H1 (cell line): Measurements from ENCODE around the gene OSCP1. TPM values are rescaled to one million over a fixed set of nuclear protein-coding genes. Genes with fewer than 3 reads are reported as not detected.

Experiments used
- CTCF ChIA-PET: fragments of 300-600 bp; sonication (Branson Sonifier 250); formaldehyde crosslinking; loops from one replicate; lab custom pipeline; 2021; ENCODE audit not compliant: partially characterized antibody; lab: Charles Lee
- POLR2A ChIA-PET: fragments of 300-600 bp; sonication (Branson Sonifier 250); formaldehyde crosslinking; loops from one replicate; lab custom pipeline; 2021; ENCODE audit warnings: inconsistent platforms; ENCODE audit not compliant: partially characterized antibody; lab: Charles Lee
- DNase-seq, 2 experiments: peaks; one replicate each; pipeline versions ENCODE4 v3.0.0 to v3.0.0-alpha.2; 2010 to 2022; ENCODE audit warnings: low spot score in 2 of 2, low read depth in 1 of 2, mixed read lengths in 1 of 2
- FAIRE-seq: peaks from 2 replicates; lab custom pipeline; 2011; peaks lifted over from hg19 to GRCh38; lab: Jason Lieb, UNC
- H2AFZ ChIP-seq: 2 replicates; pipeline ENCODE4 v1.8.1; 2012; ENCODE audit warnings: low read length, inconsistent platforms
- H2AK5ac ChIP-seq: 2 replicates; pipeline ENCODE4 v1.6.1; 2013; ENCODE audit warnings: low read depth, low read length
- H2BK120ac ChIP-seq: replicated peaks from 2 replicates; pipeline ENCODE3; 2013; ENCODE audit warnings: low read depth, low read length, inconsistent platforms
- H2BK12ac ChIP-seq: 2 replicates; pipeline ENCODE4 v1.6.1; 2013; ENCODE audit warnings: low read depth, low read length
- H2BK15ac ChIP-seq: 2 replicates; pipeline ENCODE4 v1.6.1; 2013; ENCODE audit warnings: low read length
- H2BK20ac ChIP-seq: 2 replicates; pipeline ENCODE4 v1.6.1; 2013; ENCODE audit warnings: low read length
- H2BK5ac ChIP-seq: 2 replicates; pipeline ENCODE4 v1.6.1; 2013; ENCODE audit warnings: low read depth, low read length
- H3K14ac ChIP-seq: 2 replicates; pipeline ENCODE4 v1.6.1; 2013; ENCODE audit warnings: inconsistent platforms; ENCODE audit not compliant: insufficient read length
- H3K18ac ChIP-seq: 2 replicates; pipeline ENCODE4 v1.6.1; 2013; ENCODE audit warnings: low read length; ENCODE audit errors: extremely low read depth
- H3K23ac ChIP-seq: 2 replicates; pipeline ENCODE4 v1.6.1; 2013; ENCODE audit warnings: inconsistent platforms; ENCODE audit not compliant: insufficient read length
- H3K23me2 ChIP-seq: 2 replicates; pipeline ENCODE4 v1.6.1; 2013; ENCODE audit warnings: low read depth, low read length
- H3K27ac ChIP-seq: 2 replicates; pipeline ENCODE4 v1.6.1; 2011; ENCODE audit warnings: low read depth, low read length, inconsistent platforms
- H3K27me3 ChIP-seq, 4 experiments: replicated peaks in 1 of 4; 1 replicate in 1 of 4; 2 replicates in 3 of 4; pipeline versions ENCODE4 v1.6.1 to v1.8.1; 2011 to 2013; ENCODE audit warnings: low read length in 3 of 4, mild to moderate bottlenecking in 3 of 4, inconsistent platforms in 2 of 4, mixed read lengths in 2 of 4, moderate library complexity in 1 of 4; ENCODE audit not compliant: control insufficient read depth in 3 of 4, insufficient read depth in 3 of 4; ENCODE audit errors: extremely low read depth in 1 of 4
- H3K36me3 ChIP-seq, 4 experiments: 2 replicates each; pipeline versions ENCODE4 v1.6.1 to v1.8.1; 2011 to 2013; ENCODE audit warnings: mild to moderate bottlenecking in 4 of 4, low read length in 3 of 4, moderate library complexity in 2 of 4, control low read depth in 1 of 4, inconsistent platforms in 1 of 4; ENCODE audit not compliant: insufficient read depth in 4 of 4, control insufficient read depth in 2 of 4
- H3K4ac ChIP-seq: replicated peaks from 2 replicates; pipeline ENCODE3; 2013; ENCODE audit warnings: low read length, low read depth, mixed read lengths, inconsistent platforms; ENCODE audit not compliant: insufficient read length
- H3K4me1 ChIP-seq, 4 experiments: replicated peaks in 1 of 4; 1 replicate in 1 of 4; 2 replicates in 3 of 4; pipeline versions ENCODE4 v1.6.1 to v1.8.1; 2011 to 2013; ENCODE audit warnings: low read length in 3 of 4, inconsistent platforms in 2 of 4, mixed read lengths in 1 of 4; ENCODE audit not compliant: insufficient read depth in 4 of 4, control insufficient read depth in 3 of 4
- H3K4me2 ChIP-seq, 2 experiments: 2 replicates each; pipeline versions ENCODE4 v1.6.1 to v1.8.1; 2011 to 2013; ENCODE audit warnings: low read depth in 2 of 2, low read length in 2 of 2, control low read depth in 1 of 2, inconsistent platforms in 1 of 2, mild to moderate bottlenecking in 1 of 2; ENCODE audit not compliant: insufficient read depth in 1 of 2
- H3K4me3 ChIP-seq, 4 experiments: fragments of 200-600, 300-600 bp in 1 of 4; sonication (generic), shearing (Covaris generic), sonication (Bioruptor Twin) in 1 of 4; 2 replicates each; pipeline versions ENCODE4 v1.5.1 to v1.8.1; 2011 to 2016; ENCODE audit warnings: low read length in 4 of 4, low read depth in 3 of 4, control low read depth in 2 of 4, inconsistent platforms in 2 of 4, mild to moderate bottlenecking in 2 of 4, mixed read lengths in 1 of 4, moderate library complexity in 1 of 4; ENCODE audit not compliant: insufficient read depth in 2 of 4; ENCODE audit errors: extremely low read depth in 1 of 4
- H3K56ac ChIP-seq: replicated peaks from 2 replicates; pipeline ENCODE3; 2013; ENCODE audit warnings: low read depth, mild to moderate bottlenecking, mixed read lengths, low read length, inconsistent platforms; ENCODE audit not compliant: insufficient read length
- H3K79me1 ChIP-seq: 2 replicates; pipeline ENCODE4 v1.6.1; 2013; ENCODE audit warnings: low read depth, low read length, control low read depth
- H3K79me2 ChIP-seq, 2 experiments: 2 replicates each; pipeline versions ENCODE4 v1.6.1 to v1.8.1; 2012 to 2013; ENCODE audit warnings: low read length in 2 of 2, mild to moderate bottlenecking in 2 of 2, inconsistent platforms in 1 of 2; ENCODE audit not compliant: insufficient read depth in 2 of 2, control insufficient read depth in 1 of 2
- H3K9ac ChIP-seq, 4 experiments: replicated peaks in 1 of 4; 1 replicate in 1 of 4; 2 replicates in 3 of 4; pipeline versions ENCODE4 v1.6.1 to v1.8.1; 2011 to 2013; ENCODE audit warnings: low read depth in 3 of 4, low read length in 3 of 4, control low read depth in 2 of 4, mild to moderate bottlenecking in 2 of 4, moderate library complexity in 2 of 4, inconsistent platforms in 1 of 4; ENCODE audit errors: extremely low read depth in 1 of 4
- H3K9me3 ChIP-seq, 2 experiments: 2 replicates each; pipeline versions ENCODE4 v1.6.1 to v1.8.1; 2012 to 2013; ENCODE audit warnings: mild to moderate bottlenecking in 2 of 2, moderate library complexity in 2 of 2, control low read depth in 1 of 2, inconsistent platforms in 1 of 2, low read depth in 1 of 2, low read length in 1 of 2, mixed read lengths in 1 of 2; ENCODE audit not compliant: insufficient read depth in 2 of 2
- H4K20me1 ChIP-seq, 2 experiments: replicated peaks in 1 of 2; 2 replicates each; pipeline versions ENCODE3 to v1.8.1; 2011 to 2013; ENCODE audit warnings: inconsistent platforms in 2 of 2, low read length in 2 of 2, mild to moderate bottlenecking in 1 of 2; ENCODE audit not compliant: insufficient read depth in 2 of 2, control insufficient read depth in 1 of 2
- H4K5ac ChIP-seq: 2 replicates; pipeline ENCODE4 v1.6.1; 2013; ENCODE audit warnings: low read length, low read depth, mixed read lengths, inconsistent platforms; ENCODE audit not compliant: insufficient read length
- H4K8ac ChIP-seq: 2 replicates; pipeline ENCODE4 v1.8.0; 2013; ENCODE audit warnings: mild to moderate bottlenecking, moderate library complexity, low read length, inconsistent platforms; ENCODE audit not compliant: insufficient read depth; ENCODE audit errors: extremely low read depth
- H4K91ac ChIP-seq: replicated peaks from 2 replicates; pipeline ENCODE3; 2013; ENCODE audit warnings: low read length, mixed read lengths, inconsistent platforms; ENCODE audit not compliant: insufficient read length
- BACH1 ChIP-seq: IDR thresholded peaks from 2 replicates; pipeline ENCODE4 v1.6.1; 2012; ENCODE audit warnings: low read length, improper control_type of control experiment
- CHD1 ChIP-seq: IDR thresholded peaks from 2 replicates; pipeline ENCODE4 v1.6.1; 2012; ENCODE audit warnings: low read depth, low read length, improper control_type of control experiment
- CTBP2 ChIP-seq: IDR thresholded peaks from 2 replicates; pipeline ENCODE4 v1.7.0; 2011; ENCODE audit warnings: borderline replicate concordance, mild to moderate bottlenecking, moderate library complexity, mixed read lengths, low read length; ENCODE audit not compliant: insufficient read depth, insufficient read length
- HDAC2 ChIP-seq, 2 experiments: fragments of 300-600 bp in 1 of 2; sonication (generic) in 1 of 2; IDR thresholded peaks; 2 replicates each; pipeline ENCODE4 v1.6.1; 2011 to 2012; ENCODE audit warnings: low read depth in 2 of 2, low read length in 2 of 2, mild to moderate bottlenecking in 2 of 2, moderate library complexity in 2 of 2, borderline replicate concordance in 1 of 2, inconsistent platforms in 1 of 2
- KDM1A ChIP-seq: fragments of 200-600, 300-600 bp; sonication (generic); IDR thresholded peaks from 2 replicates; pipeline ENCODE4 v1.7.1; 2016; ENCODE audit warnings: mild to moderate bottlenecking, low read length, borderline replicate concordance
- SIRT6 ChIP-seq: IDR thresholded peaks from one replicate; pipeline ENCODE4 v1.7.1; 2012; ENCODE audit warnings: low read length, inconsistent platforms
- whole genome bisulfite sequencing, 2 experiments: shearing (Covaris generic) in 1 of 2; methylation state at CpG; one replicate each; pipeline versions ENCODE4 v1.1.6 to v1.1.7; 2013 to 2015; ENCODE audit warnings: low lambda C conversion rate in 2 of 2, mixed read lengths in 2 of 2, inconsistent platforms in 1 of 2, low coverage in 1 of 2, missing lambda C conversion rate in 1 of 2; ENCODE audit not compliant: insufficient replicate concordance in 2 of 2, insufficient coverage in 1 of 2, insufficient read length in 1 of 2; ENCODE audit errors: extremely low coverage in 1 of 2, missing lambda C conversion rate in 1 of 2; 5-methylcytosine and 5-hydroxymethylcytosine counted together
- polyA plus RNA-seq, 7 experiments: library from polyadenylated mRNA; depleted of rRNA in 3 of 7; stranded (reverse) in 5 of 7; unstranded in 2 of 7; fragments of >200 nt in 5 of 7; fragments of 200-250 nt in 2 of 7; gene quantifications; 1 replicate in 5 of 7; 2 replicates in 1 of 7; 4 replicates in 1 of 7; pipeline versions ENCODE4 v1.2.1 to v1.2.3, GENCODE V29; 2011 to 2013; ENCODE audit warnings: missing spikeins in 2 of 7, mixed read lengths in 2 of 7
- total RNA-seq: library from RNA; stranded (reverse); fragmentation: NEBNext Ultra II Directional; extraction: Animal tissue kit (Norgen Biotek cat#: 25700); gene quantifications from 2 replicates; pipeline ENCODE4 v1.2.1, GENCODE V29; 2021
- TF ChIP-seq, protein P1 (sequence below), 3 experiments: IDR thresholded peaks; 1 replicate in 2 of 3; 2 replicates in 1 of 3; pipeline versions ENCODE4 v1.5.1 to v1.6.1; 2011; ENCODE audit warnings: low read length in 3 of 3, mild to moderate bottlenecking in 3 of 3, inconsistent platforms in 2 of 3, low read depth in 1 of 3, moderate library complexity in 1 of 3; ENCODE audit not compliant: insufficient read depth in 1 of 3; ENCODE audit errors: control extremely low read depth in 1 of 3
- TF ChIP-seq, protein P2 (sequence below): IDR thresholded peaks from 2 replicates; pipeline ENCODE4 v1.6.1; 2011; ENCODE audit warnings: low read depth, mild to moderate bottlenecking, low read length; ENCODE audit not compliant: insufficient read depth

OSCP1 gene
- total and polyA plus RNA-seq, 2 of the 8 experiments (the other 6 are each of a cell fraction or from before 2014, with no cell fraction given), result 1.8 to 3.3 TPM

DNA sequence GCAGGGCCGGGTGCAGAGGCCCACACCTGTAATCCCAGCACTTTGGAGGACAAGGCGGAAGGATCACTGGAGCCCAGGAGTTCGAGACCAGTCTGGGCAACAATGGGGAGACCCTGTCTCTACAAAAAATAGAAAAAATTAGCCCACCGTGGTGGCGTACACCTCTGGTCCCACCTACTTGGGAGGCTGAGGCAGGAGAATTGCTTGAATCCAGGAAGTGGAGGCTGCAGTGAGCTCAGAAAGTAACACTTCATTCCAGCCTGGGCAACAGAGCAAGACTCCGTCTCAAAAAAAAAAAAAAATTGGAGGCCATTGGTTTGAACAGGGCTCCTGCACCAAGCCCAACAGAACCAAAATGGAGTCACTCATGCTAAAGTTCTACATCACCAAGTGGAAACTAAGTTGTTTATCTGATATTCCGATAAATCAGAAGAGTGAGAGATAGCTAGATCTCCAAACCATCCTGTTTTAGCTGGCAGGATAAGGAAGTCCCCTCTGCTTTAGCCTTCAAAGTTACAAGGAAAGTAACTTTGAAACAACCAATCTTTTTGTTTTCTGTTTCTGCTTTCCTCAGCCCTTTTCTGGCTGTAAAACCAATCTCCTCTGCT is 51.8 kb downstream of the OSCP1 start:
- FAIRE-seq (no peak), DNase-seq (no peak)
- Histone ChIP-seq H2BK12ac (no peak overlapping the region), H3K4me3 (peak overlapping the region in 2 of 4 experiments; percentile 73 to 80; a peak in 3 of 8 replicates), H2BK20ac (no peak overlapping the region), H3K4ac (no peak overlapping the region), H4K20me1 (peaks cover 0 to 6% of the 10 kb centered on the region in 2 experiments), H3K9ac (no peak overlapping the region), H4K8ac (no peak overlapping the region), H2BK15ac (no peak overlapping the region), H3K23me2 (peaks cover 11% of the 10 kb centered on the region), H2BK5ac (no peak overlapping the region), H2BK120ac (no peak overlapping the region), H2AFZ (no peak overlapping the region), H3K27me3 (no peaks in the 10 kb centered on the region), H3K36me3 (peaks cover 0 to 6% (median 5%) of the 10 kb centered on the region in 4 experiments; a peak in 6 of 8 replicates), H3K79me1 (peaks cover 3% of the 10 kb centered on the region; the same call in 1 of the 2 replicates), H3K4me1 (peaks cover 0 to 12% (median 11%) of the 10 kb centered on the region in 4 experiments; a peak in 5 of 7 replicates), H3K23ac (no peak overlapping the region), H3K9me3 (no peaks in the 10 kb centered on the region), H2AK5ac (no peak overlapping the region), H4K91ac (no peak overlapping the region), H3K79me2 (peaks cover 0 to 11% of the 10 kb centered on the region in 2 experiments; a peak in 3 of 4 replicates), H3K18ac (no peak overlapping the region; the same call in 1 of the 2 replicates), H3K27ac (no peak overlapping the region), H3K4me2 (peak overlapping the region; percentile 87 to 98), H3K14ac (no peak overlapping the region), H4K5ac (no peak overlapping the region), H3K56ac (no peak overlapping the region)
- TF ChIP-seq SIRT6, result no peak
- no peak for TF ChIP-seq HDAC2 (IDR thresholded peaks at IDR 0.05; ENCODE audit: borderline replicate concordance in 1 of 2, low read depth in 2 of 2, low read length in 2 of 2)
- TF ChIP-seq KDM1A, result no peak
- TF ChIP-seq, protein P1, sequence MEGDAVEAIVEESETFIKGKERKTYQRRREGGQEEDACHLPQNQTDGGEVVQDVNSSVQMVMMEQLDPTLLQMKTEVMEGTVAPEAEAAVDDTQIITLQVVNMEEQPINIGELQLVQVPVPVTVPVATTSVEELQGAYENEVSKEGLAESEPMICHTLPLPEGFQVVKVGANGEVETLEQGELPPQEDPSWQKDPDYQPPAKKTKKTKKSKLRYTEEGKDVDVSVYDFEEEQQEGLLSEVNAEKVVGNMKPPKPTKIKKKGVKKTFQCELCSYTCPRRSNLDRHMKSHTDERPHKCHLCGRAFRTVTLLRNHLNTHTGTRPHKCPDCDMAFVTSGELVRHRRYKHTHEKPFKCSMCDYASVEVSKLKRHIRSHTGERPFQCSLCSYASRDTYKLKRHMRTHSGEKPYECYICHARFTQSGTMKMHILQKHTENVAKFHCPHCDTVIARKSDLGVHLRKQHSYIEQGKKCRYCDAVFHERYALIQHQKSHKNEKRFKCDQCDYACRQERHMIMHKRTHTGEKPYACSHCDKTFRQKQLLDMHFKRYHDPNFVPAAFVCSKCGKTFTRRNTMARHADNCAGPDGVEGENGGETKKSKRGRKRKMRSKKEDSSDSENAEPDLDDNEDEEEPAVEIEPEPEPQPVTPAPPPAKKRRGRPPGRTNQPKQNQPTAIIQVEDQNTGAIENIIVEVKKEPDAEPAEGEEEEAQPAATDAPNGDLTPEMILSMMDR (IDR thresholded peaks at IDR 0.05; ENCODE audit: control extremely low read depth in 1 of 3, insufficient read depth in 1 of 3, low read depth in 1 of 3, low read length in 3 of 3), result no peak
- no peak for TF ChIP-seq BACH1
- no peak for TF ChIP-seq CHD1
- TF ChIP-seq, protein P2, sequence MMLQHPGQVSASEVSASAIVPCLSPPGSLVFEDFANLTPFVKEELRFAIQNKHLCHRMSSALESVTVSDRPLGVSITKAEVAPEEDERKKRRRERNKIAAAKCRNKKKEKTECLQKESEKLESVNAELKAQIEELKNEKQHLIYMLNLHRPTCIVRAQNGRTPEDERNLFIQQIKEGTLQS, result no peak
- no peak for TF ChIP-seq CTBP2
- POLR2A ChIA-PET, result interaction anchor here (0.8 to 6.2 kb wide), 8 partner anchors 14 to 1675 kb away, joined by 3 to 36 read pairs (median 3); partner anchors contain the start of gene EVA1B
- WGBS, 2 experiments, result 90% methylated on average over 7 of the region's 7 CpGs; no CpG with 5 or more reads in 1 of the 2 experiments
- CTCF ChIA-PET, result interaction anchor here (1.1 to 3.6 kb wide), 6 partner anchors 11 to 174 kb away, joined by 3 to 28 read pairs (median 4); partner anchors contain the start of gene THRAP3
